H1 (cell line): ENCODE measurements around the gene RAD51B. TPM values are rescaled to one million over a fixed set of nuclear protein-coding genes. Genes with fewer than 3 reads are reported as not detected.

Experiments used
- MAFK ChIP-seq: IDR thresholded peaks from 2 replicates; pipeline ENCODE4 v1.6.1; 2012; ENCODE audit warnings: low read depth, mild to moderate bottlenecking, improper control_type of control experiment, low read length
- POU5F1 ChIP-seq: IDR thresholded peaks from 2 replicates; pipeline ENCODE4 v1.6.1; 2011; ENCODE audit warnings: low read depth, mild to moderate bottlenecking, low read length, moderate library complexity
- RNF2 ChIP-seq: fragments of 200-900, 300-1000 bp; sonication (generic); IDR thresholded peaks from 2 replicates; pipeline ENCODE4 v1.7.1; 2016; ENCODE audit warnings: borderline replicate concordance, low read depth, mild to moderate bottlenecking, antibody characterized with exemption, low read length; ENCODE audit not compliant: poor library complexity, severe bottlenecking; ENCODE audit errors: missing control alignments
- RXRA ChIP-seq: IDR thresholded peaks from 2 replicates; pipeline ENCODE4 v1.6.1; 2011; ENCODE audit warnings: low read depth, mild to moderate bottlenecking, low read length, moderate library complexity; ENCODE audit not compliant: insufficient read depth
- SIRT6 ChIP-seq: IDR thresholded peaks from one replicate; pipeline ENCODE4 v1.7.1; 2012; ENCODE audit warnings: low read length, inconsistent platforms
- SP2 ChIP-seq: IDR thresholded peaks from 2 replicates; pipeline ENCODE4 v1.6.1; 2012; ENCODE audit warnings: mild to moderate bottlenecking, low read length, inconsistent platforms
- polyA plus RNA-seq, 7 experiments: library from polyadenylated mRNA; depleted of rRNA in 3 of 7; stranded (reverse) in 5 of 7; unstranded in 2 of 7; fragments of >200 nt in 5 of 7; fragments of 200-250 nt in 2 of 7; gene quantifications; 1 replicate in 5 of 7; 2 replicates in 1 of 7; 4 replicates in 1 of 7; pipeline versions ENCODE4 v1.2.1 to v1.2.3, GENCODE V29; 2011 to 2013; ENCODE audit warnings: missing spikeins in 2 of 7, mixed read lengths in 2 of 7
- total RNA-seq: library from RNA; stranded (reverse); fragmentation: NEBNext Ultra II Directional; extraction: Animal tissue kit (Norgen Biotek cat#: 25700); gene quantifications from 2 replicates; pipeline ENCODE4 v1.2.1, GENCODE V29; 2021
- TF ChIP-seq, protein P1 (sequence below): fragments of 300-600 bp; sonication (generic); IDR thresholded peaks from 2 replicates; pipeline ENCODE4 v1.7.1; 2012; ENCODE audit warnings: low read length, moderate library complexity, mild to moderate bottlenecking, inconsistent platforms; ENCODE audit not compliant: insufficient replicate concordance

The RAD51B gene
- total and polyA plus RNA-seq, 2 of the 8 experiments (the other 6 are each of a cell fraction or from before 2014, with no cell fraction given) = 3.9 to 14.9 TPM

DNA sequence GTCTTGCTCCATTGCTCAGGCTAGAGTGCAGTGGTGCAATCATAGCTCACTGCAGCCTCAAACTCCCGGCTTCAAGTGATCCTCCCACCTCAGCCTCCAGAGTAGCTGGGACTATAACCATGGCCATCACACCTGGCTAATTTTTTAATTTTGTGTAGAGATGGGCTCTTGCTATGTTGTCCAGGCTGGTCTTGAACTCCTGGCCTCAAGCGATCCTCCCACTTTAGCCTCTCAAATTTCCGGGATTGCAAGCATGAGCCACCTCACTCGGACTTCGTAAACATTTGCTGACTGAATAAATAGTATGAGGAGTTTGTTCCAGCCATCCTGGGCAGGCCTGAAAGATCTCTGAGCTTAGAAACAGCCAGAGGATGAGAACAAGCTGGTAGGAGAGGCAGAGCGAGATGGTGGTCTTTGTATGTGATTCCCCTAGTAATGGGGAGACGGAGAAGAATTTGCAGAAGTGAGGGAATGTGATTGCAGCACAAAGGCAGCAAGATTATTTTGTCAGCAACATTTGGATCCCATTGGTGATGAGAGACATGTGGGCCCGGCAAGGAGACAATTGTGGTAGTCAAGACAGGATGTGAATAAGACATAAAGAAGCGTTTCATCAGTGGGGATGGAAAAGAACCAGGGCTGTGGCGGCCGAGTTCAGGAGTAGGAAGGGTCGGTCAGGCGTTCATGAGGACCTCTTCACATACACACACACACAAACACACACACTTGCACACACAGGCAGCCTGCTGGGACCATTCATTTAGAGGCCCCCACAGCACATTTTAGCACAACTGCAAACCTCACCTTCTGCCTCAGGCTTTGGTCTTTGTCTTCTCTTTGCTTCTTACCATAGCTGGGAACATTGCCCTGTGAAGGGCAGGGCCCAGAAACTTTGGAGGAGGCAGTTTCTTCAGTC is 817.8 kb downstream of the RAD51B start (continued):
- TF ChIP-seq, protein P1, sequence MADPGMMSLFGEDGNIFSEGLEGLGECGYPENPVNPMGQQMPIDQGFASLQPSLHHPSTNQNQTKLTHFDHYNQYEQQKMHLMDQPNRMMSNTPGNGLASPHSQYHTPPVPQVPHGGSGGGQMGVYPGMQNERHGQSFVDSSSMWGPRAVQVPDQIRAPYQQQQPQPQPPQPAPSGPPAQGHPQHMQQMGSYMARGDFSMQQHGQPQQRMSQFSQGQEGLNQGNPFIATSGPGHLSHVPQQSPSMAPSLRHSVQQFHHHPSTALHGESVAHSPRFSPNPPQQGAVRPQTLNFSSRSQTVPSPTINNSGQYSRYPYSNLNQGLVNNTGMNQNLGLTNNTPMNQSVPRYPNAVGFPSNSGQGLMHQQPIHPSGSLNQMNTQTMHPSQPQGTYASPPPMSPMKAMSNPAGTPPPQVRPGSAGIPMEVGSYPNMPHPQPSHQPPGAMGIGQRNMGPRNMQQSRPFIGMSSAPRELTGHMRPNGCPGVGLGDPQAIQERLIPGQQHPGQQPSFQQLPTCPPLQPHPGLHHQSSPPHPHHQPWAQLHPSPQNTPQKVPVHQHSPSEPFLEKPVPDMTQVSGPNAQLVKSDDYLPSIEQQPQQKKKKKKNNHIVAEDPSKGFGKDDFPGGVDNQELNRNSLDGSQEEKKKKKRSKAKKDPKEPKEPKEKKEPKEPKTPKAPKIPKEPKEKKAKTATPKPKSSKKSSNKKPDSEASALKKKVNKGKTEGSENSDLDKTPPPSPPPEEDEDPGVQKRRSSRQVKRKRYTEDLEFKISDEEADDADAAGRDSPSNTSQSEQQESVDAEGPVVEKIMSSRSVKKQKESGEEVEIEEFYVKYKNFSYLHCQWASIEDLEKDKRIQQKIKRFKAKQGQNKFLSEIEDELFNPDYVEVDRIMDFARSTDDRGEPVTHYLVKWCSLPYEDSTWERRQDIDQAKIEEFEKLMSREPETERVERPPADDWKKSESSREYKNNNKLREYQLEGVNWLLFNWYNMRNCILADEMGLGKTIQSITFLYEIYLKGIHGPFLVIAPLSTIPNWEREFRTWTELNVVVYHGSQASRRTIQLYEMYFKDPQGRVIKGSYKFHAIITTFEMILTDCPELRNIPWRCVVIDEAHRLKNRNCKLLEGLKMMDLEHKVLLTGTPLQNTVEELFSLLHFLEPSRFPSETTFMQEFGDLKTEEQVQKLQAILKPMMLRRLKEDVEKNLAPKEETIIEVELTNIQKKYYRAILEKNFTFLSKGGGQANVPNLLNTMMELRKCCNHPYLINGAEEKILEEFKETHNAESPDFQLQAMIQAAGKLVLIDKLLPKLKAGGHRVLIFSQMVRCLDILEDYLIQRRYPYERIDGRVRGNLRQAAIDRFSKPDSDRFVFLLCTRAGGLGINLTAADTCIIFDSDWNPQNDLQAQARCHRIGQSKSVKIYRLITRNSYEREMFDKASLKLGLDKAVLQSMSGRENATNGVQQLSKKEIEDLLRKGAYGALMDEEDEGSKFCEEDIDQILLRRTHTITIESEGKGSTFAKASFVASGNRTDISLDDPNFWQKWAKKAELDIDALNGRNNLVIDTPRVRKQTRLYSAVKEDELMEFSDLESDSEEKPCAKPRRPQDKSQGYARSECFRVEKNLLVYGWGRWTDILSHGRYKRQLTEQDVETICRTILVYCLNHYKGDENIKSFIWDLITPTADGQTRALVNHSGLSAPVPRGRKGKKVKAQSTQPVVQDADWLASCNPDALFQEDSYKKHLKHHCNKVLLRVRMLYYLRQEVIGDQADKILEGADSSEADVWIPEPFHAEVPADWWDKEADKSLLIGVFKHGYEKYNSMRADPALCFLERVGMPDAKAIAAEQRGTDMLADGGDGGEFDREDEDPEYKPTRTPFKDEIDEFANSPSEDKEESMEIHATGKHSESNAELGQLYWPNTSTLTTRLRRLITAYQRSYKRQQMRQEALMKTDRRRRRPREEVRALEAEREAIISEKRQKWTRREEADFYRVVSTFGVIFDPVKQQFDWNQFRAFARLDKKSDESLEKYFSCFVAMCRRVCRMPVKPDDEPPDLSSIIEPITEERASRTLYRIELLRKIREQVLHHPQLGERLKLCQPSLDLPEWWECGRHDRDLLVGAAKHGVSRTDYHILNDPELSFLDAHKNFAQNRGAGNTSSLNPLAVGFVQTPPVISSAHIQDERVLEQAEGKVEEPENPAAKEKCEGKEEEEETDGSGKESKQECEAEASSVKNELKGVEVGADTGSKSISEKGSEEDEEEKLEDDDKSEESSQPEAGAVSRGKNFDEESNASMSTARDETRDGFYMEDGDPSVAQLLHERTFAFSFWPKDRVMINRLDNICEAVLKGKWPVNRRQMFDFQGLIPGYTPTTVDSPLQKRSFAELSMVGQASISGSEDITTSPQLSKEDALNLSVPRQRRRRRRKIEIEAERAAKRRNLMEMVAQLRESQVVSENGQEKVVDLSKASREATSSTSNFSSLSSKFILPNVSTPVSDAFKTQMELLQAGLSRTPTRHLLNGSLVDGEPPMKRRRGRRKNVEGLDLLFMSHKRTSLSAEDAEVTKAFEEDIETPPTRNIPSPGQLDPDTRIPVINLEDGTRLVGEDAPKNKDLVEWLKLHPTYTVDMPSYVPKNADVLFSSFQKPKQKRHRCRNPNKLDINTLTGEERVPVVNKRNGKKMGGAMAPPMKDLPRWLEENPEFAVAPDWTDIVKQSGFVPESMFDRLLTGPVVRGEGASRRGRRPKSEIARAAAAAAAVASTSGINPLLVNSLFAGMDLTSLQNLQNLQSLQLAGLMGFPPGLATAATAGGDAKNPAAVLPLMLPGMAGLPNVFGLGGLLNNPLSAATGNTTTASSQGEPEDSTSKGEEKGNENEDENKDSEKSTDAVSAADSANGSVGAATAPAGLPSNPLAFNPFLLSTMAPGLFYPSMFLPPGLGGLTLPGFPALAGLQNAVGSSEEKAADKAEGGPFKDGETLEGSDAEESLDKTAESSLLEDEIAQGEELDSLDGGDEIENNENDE = no peak
- no peak for TF ChIP-seq SIRT6
- TF ChIP-seq SP2 = no peak
- no peak for TF ChIP-seq RNF2
- TF ChIP-seq RXRA = no peak
- TF ChIP-seq MAFK = no peak
- no peak for TF ChIP-seq POU5F1
